Adrenal gland (tissue), 5 donors: Measurements from ENCODE around the gene KDM7A.

Experiments
- POLR2A ChIP-seq, 2 donors: fragments of 450-650 bp; IDR thresholded peaks; one replicate each; pipeline ENCODE4 v1.6.1; 2017; ENCODE audit warnings: antibody characterized with exemption in 2 of 2, mild to moderate bottlenecking in 2 of 2, moderate library complexity in 1 of 2
- TF ChIP-seq, protein P1 (sequence below), 6 experiments: fragments of 450-650 bp in 4 of 6; fragments of 200-600 bp in 2 of 6; sonication (generic) in 1 of 6; IDR thresholded peaks; 1 replicate in 5 of 6; 2 replicates in 1 of 6; pipeline versions ENCODE4 v1.5.1 to v1.8.0; 2016 to 2021; ENCODE audit warnings: antibody characterized with exemption in 6 of 6, mild to moderate bottlenecking in 2 of 6, moderate library complexity in 1 of 6
- donor health status: DM: no; HTN: no; CAD: no.

DNA sequence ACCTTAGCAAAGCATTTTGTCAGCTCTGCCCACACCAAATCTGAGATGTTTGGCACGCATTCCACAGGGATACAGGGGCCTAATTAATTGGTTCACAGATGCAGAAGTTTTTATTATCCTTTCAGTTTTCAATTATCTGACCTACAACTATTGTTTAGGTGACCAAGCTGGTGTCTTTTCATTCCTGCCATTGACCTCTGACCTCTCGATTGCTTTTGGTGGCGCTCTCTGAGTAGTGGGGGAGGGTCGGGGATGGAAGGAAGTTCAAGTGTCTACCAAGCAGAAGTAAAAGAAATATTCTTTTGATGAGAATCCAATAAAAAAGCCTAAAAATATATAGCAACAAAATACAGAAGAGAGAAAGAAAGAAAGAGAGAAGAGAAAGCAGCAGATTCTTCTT is 28.8 kb upstream of the KDM7A start:
- TF ChIP-seq, protein P1, sequence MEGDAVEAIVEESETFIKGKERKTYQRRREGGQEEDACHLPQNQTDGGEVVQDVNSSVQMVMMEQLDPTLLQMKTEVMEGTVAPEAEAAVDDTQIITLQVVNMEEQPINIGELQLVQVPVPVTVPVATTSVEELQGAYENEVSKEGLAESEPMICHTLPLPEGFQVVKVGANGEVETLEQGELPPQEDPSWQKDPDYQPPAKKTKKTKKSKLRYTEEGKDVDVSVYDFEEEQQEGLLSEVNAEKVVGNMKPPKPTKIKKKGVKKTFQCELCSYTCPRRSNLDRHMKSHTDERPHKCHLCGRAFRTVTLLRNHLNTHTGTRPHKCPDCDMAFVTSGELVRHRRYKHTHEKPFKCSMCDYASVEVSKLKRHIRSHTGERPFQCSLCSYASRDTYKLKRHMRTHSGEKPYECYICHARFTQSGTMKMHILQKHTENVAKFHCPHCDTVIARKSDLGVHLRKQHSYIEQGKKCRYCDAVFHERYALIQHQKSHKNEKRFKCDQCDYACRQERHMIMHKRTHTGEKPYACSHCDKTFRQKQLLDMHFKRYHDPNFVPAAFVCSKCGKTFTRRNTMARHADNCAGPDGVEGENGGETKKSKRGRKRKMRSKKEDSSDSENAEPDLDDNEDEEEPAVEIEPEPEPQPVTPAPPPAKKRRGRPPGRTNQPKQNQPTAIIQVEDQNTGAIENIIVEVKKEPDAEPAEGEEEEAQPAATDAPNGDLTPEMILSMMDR (IDR thresholded peaks at IDR 0.05) = no peak
- no peak for TF ChIP-seq POLR2A (IDR thresholded peaks at IDR 0.05)
